ENCODE results near the gene ELK3. TPM values are rescaled to one million over a fixed set of nuclear protein-coding genes. Genes with fewer than 3 reads are reported as not detected.
A peak's percentile ranks its signal among the peaks of the same experiment; 100 is the strongest.

The ELK3 gene
- total RNA-seq = 10 to 100 TPM; 17.8 to 28.8 (median 20.9) TPM
- total RNA-seq (2013) = 23.6 TPM

- ATAC-seq (peak; percentile 51 to 73 (median 72)), DNase-seq (peak; percentile 59 to 80)
- intact Hi-C loops (cut with micrococcal nuclease) = loop anchor here (2.0 kb wide), 2 partner anchors 21 to 207 kb away; partner anchors contain the start of gene CDK17
These were observed at the start of gene ELK3 for GRCh38 chr12:96193725-96194575. TSS of gene ELK3 (plus strand) at chr12:96194375.

DNA sequence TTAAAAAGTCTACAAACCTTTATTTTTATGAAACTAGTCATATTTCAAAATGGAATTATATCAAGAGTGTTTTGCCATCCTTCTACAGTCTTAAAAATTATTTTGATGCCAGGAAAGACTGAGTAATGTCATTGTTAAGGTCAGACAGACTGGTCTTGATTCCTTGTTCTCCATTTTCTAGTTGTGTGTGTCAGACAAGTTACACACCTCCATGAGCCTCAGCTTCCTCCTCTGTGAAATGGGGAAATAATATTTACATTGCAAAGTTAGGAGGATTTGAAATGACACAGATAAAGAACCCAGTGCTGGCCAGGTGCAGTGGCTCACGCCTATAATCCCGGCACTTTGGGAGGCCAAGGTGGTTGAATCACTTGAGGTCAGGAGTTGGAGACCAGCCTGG lies 47.4 kb upstream of the ELK3 start:
- no peaks in the 10 kb centered on the region for H3K36me3 ChIP-seq (ENCODE audit: control insufficient read depth, insufficient read depth, low read length)
- H3K4me1 ChIP-seq (ENCODE audit: control insufficient read depth, insufficient read depth, low read length) = peaks cover 8% of the 10 kb centered on the region
- no peak overlapping the region for H3K27ac ChIP-seq (ENCODE audit: low read length)
- Mint-ChIP-seq H3K27ac (no peak overlapping the region), H3K36me3 (no peaks in the 10 kb centered on the region), H3K4me1 (peaks cover 14 to 16% of the 10 kb centered on the region in 2 donors), H3K9me3 (no peaks in the 10 kb centered on the region), H3K27me3 (ENCODE audit: low read depth in 2 of 2) (no peaks in the 10 kb centered on the region), H3K4me3 (no peak overlapping the region)
- H3K4me3 ChIP-seq (ENCODE audit: low read length) = no peak overlapping the region
- DNase-seq (no peak), ATAC-seq (no peak)
- no peaks in the 10 kb centered on the region for H3K9me3 ChIP-seq (ENCODE audit: control insufficient read depth, insufficient read depth, low read length)
- no peaks in the 10 kb centered on the region for H3K27me3 ChIP-seq (ENCODE audit: control insufficient read depth, insufficient read depth, low read length)
- intact Hi-C loops (cut with micrococcal nuclease) = no loop called here
- TF ChIP-seq, protein P1, sequence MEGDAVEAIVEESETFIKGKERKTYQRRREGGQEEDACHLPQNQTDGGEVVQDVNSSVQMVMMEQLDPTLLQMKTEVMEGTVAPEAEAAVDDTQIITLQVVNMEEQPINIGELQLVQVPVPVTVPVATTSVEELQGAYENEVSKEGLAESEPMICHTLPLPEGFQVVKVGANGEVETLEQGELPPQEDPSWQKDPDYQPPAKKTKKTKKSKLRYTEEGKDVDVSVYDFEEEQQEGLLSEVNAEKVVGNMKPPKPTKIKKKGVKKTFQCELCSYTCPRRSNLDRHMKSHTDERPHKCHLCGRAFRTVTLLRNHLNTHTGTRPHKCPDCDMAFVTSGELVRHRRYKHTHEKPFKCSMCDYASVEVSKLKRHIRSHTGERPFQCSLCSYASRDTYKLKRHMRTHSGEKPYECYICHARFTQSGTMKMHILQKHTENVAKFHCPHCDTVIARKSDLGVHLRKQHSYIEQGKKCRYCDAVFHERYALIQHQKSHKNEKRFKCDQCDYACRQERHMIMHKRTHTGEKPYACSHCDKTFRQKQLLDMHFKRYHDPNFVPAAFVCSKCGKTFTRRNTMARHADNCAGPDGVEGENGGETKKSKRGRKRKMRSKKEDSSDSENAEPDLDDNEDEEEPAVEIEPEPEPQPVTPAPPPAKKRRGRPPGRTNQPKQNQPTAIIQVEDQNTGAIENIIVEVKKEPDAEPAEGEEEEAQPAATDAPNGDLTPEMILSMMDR (IDR thresholded peaks at IDR 0.05) = no peak
- WGBS (ENCODE audit: insufficient coverage) = 82% methylated on average over 2 of the region's 2 CpGs

More at GRCh38 chr12:96193725-96194575, at the start of gene ELK3:
- Histone ChIP-seq H3K4me1 (ENCODE audit: control insufficient read depth, insufficient read depth, low read length) (peaks cover 21% of the 10 kb centered on the region), H3K36me3 (ENCODE audit: control insufficient read depth, insufficient read depth, low read length) (no peaks in the 10 kb centered on the region), H3K27ac (ENCODE audit: low read length) (peak within 1 kb of the TSS; percentile 81), H3K9me3 (ENCODE audit: control insufficient read depth, insufficient read depth, low read length) (no peaks in the 10 kb centered on the region), H3K27me3 (ENCODE audit: control insufficient read depth, insufficient read depth, low read length) (no peaks in the 10 kb centered on the region), H3K4me3 (ENCODE audit: low read length) (peak within 1 kb of the TSS; percentile 91)
- WGBS (ENCODE audit: insufficient coverage) = 3% methylated on average over 67 of the region's 75 CpGs
- H3K4me1 Mint-ChIP-seq = peaks cover 25 to 38% of the 10 kb centered on the region in 2 donors
- peak within 1 kb of the TSS; percentile 97 for H3K27ac Mint-ChIP-seq
- H3K4me3 Mint-ChIP-seq = peak within 1 kb of the TSS; percentile 99
- TF ChIP-seq, protein P1 (IDR thresholded peaks at IDR 0.05) = no peak
- no peaks in the 10 kb centered on the region for H3K36me3 Mint-ChIP-seq
- no peaks in the 10 kb centered on the region for H3K27me3 Mint-ChIP-seq (ENCODE audit: low read depth in 2 of 2)
- no peaks in the 10 kb centered on the region for H3K9me3 Mint-ChIP-seq

GRCh38 chr12:96150442-96150841 lies 43.7 kb upstream of the ELK3 start:
- no peak for ATAC-seq
- no peaks in the 10 kb centered on the region for H3K9me3 ChIP-seq (ENCODE audit: control insufficient read depth, insufficient read depth, low read length)
- Mint-ChIP-seq H3K4me1 (no peaks in the 10 kb centered on the region), H3K9me3 (no peaks in the 10 kb centered on the region), H3K27ac (no peak overlapping the region), H3K36me3 (no peaks in the 10 kb centered on the region), H3K4me3 (no peak overlapping the region), H3K27me3 (ENCODE audit: low read depth in 2 of 2) (peaks cover 0 to 5% of the 10 kb centered on the region in 2 donors)
- no peak for DNase-seq
- H3K36me3 ChIP-seq (ENCODE audit: control insufficient read depth, insufficient read depth, low read length) = no peaks in the 10 kb centered on the region
- intact Hi-C loops (cut with micrococcal nuclease) = no loop called here
- no peak overlapping the region for H3K27ac ChIP-seq (ENCODE audit: low read length)
- WGBS (ENCODE audit: insufficient coverage) = 94% methylated on average over 5 of the region's 5 CpGs
- no peaks in the 10 kb centered on the region for H3K27me3 ChIP-seq (ENCODE audit: control insufficient read depth, insufficient read depth, low read length)
- H3K4me3 ChIP-seq (ENCODE audit: low read length) = no peak overlapping the region
- no peaks in the 10 kb centered on the region for H3K4me1 ChIP-seq (ENCODE audit: control insufficient read depth, insufficient read depth, low read length)
- TF ChIP-seq, protein P1 (IDR thresholded peaks at IDR 0.05) = no peak

Measured in natural killer cell (primary cell).